ENCODE measurements around the gene FXYD3. TPM values are rescaled to one million over a fixed set of nuclear protein-coding genes. Genes with fewer than 3 reads are reported as not detected.

FXYD3 gene
- total and polyA plus RNA-seq, 2 of the 13 experiments (the other 11 are each of a cell fraction or from before 2014, with no cell fraction given) = 4.9 TPM; not detected in 1

- no peak for FAIRE-seq
- TF ChIP-seq, protein P1, sequence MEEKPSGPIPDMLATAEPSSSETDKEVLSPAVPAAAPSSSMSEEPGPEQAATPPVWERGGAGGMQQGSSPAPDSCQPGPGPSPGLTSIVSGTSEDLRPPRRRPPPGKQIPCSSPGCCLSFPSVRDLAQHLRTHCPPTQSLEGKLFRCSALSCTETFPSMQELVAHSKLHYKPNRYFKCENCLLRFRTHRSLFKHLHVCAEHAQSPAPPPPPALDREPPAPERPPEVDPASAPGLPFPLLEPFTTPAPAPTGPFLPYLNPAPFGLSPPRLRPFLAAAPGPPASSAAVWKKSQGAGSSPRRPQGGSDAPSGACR (CRISPR knock-in tag; IDR thresholded peaks at IDR 0.05) = 0 out of 2 replicates have a peak, but pooled peaks have one; percentile 14
- TF ChIP-seq HOXA3 (CRISPR knock-in tag; IDR thresholded peaks at IDR 0.05) = peak; percentile 23; the same call in 1 of the 2 replicates
- TF ChIP-seq PAX8 (CRISPR knock-in tag; IDR thresholded peaks at IDR 0.05; ENCODE audit: borderline replicate concordance) = 0 out of 2 replicates have a peak, but pooled peaks have one; percentile 54
- TF ChIP-seq POLR2AphosphoS5 (IDR thresholded peaks at IDR 0.05; ENCODE audit: low read depth, low read length) = peak; percentile 50; the same call in 1 of the 2 replicates
- TF ChIP-seq ISL2 (CRISPR knock-in tag; IDR thresholded peaks at IDR 0.05) = no peak
- no peak for TF ChIP-seq ZNF34 (CRISPR knock-in tag; IDR thresholded peaks at IDR 0.05; ENCODE audit: borderline replicate concordance)
- TF ChIP-seq NR2F6 (IDR thresholded peaks at IDR 0.05) = no peak
- peak; percentile 19 for TF ChIP-seq NR2F6 (CRISPR knock-in tag; IDR thresholded peaks at IDR 0.05)
- TF ChIP-seq, protein P2, sequence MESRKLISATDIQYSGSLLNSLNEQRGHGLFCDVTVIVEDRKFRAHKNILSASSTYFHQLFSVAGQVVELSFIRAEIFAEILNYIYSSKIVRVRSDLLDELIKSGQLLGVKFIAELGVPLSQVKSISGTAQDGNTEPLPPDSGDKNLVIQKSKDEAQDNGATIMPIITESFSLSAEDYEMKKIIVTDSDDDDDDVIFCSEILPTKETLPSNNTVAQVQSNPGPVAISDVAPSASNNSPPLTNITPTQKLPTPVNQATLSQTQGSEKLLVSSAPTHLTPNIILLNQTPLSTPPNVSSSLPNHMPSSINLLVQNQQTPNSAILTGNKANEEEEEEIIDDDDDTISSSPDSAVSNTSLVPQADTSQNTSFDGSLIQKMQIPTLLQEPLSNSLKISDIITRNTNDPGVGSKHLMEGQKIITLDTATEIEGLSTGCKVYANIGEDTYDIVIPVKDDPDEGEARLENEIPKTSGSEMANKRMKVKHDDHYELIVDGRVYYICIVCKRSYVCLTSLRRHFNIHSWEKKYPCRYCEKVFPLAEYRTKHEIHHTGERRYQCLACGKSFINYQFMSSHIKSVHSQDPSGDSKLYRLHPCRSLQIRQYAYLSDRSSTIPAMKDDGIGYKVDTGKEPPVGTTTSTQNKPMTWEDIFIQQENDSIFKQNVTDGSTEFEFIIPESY (CRISPR knock-in tag; IDR thresholded peaks at IDR 0.05) = peak; percentile 59; the same call in 1 of the 2 replicates
- 0 out of 2 replicates have a peak, but pooled peaks have one; percentile 12 for TF ChIP-seq PHF8 (CRISPR knock-in tag; IDR thresholded peaks at IDR 0.05)
- TF ChIP-seq ZNF263 (CRISPR knock-in tag; IDR thresholded peaks at IDR 0.05) = peak; percentile 44
- TF ChIP-seq ZNF652 (CRISPR knock-in tag; IDR thresholded peaks at IDR 0.05; ENCODE audit: borderline replicate concordance, low read depth) = peak; percentile 91
- TF ChIP-seq POGZ (CRISPR knock-in tag; IDR thresholded peaks at IDR 0.05) = 0 out of 2 replicates have a peak, but pooled peaks have one; percentile 9
- peak; percentile 47; the same call in 1 of the 2 replicates for TF ChIP-seq MTA1 (CRISPR knock-in tag; IDR thresholded peaks at IDR 0.05; ENCODE audit: borderline replicate concordance)
- TF ChIP-seq ZNF564 (CRISPR knock-in tag; IDR thresholded peaks at IDR 0.05) = 0 out of 2 replicates have a peak, but pooled peaks have one; percentile 43
- TF ChIP-seq ZNF572 (CRISPR knock-in tag; IDR thresholded peaks at IDR 0.05) = 0 out of 2 replicates have a peak, but pooled peaks have one; percentile 14
- peak; percentile 18; the same call in 1 of the 2 replicates for TF ChIP-seq HNF4A (CRISPR knock-in tag; IDR thresholded peaks at IDR 0.05)
- peak; percentile 42; the same call in 1 of the 2 replicates for TF ChIP-seq ZNF609 (CRISPR knock-in tag; IDR thresholded peaks at IDR 0.05; ENCODE audit: borderline replicate concordance)
Observed at GRCh38 chr19:35138305-35138892, 22.8 kb downstream of the FXYD3 start, which contains the start of gene FXYD1. FXYD1 (plus strand) TSS chr19:35138824; CDS start chr19:35140080, 1,256 bp downstream.

More at GRCh38 chr19:35138305-35138892, 22.8 kb downstream of the FXYD3 start, which contains the start of gene FXYD1:
- DNase-seq (ENCODE audit: low spot score) (no peak), ATAC-seq (peak; percentile 3; the same call in 2 of the 3 replicates)
- Histone ChIP-seq H3K27ac (ENCODE audit: extremely low read length, insufficient read depth, low read length) (peak within 1 kb of the TSS; percentile 59), H3K9me3 (ENCODE audit: low read length) (no peaks in the 10 kb centered on the region), H3K4me3 (replicated peaks in 1 of 3; ENCODE audit: insufficient read depth in 1 of 3, low read depth in 2 of 3, low read length in 3 of 3) (peak within 1 kb of the TSS; percentile 64 to 81 (median 68)), H3K27me3 (ENCODE audit: control insufficient read depth in 1 of 2, insufficient read depth in 2 of 2, low read length in 2 of 2) (no peaks in the 10 kb centered on the region; a peak in 1 of 5 replicates), H3K4me2 (ENCODE audit: low read depth, low read length) (peak within 1 kb of the TSS; percentile 100), H3K36me3 (replicated peaks in 1 of 2; ENCODE audit: control insufficient read depth in 1 of 2, insufficient read depth in 2 of 2, low read length in 2 of 2) (no peaks in the 10 kb centered on the region), H4K20me1 (ENCODE audit: insufficient read depth, low read length) (no peaks in the 10 kb centered on the region), H2AFZ (ENCODE audit: low read length) (no peak within 1 kb of the TSS), H3K79me2 (ENCODE audit: insufficient read depth, low read length) (no peaks in the 10 kb centered on the region), H3K9ac (ENCODE audit: insufficient read depth, low read depth, low read length) (peak within 1 kb of the TSS; percentile 72), H3K4me1 (ENCODE audit: insufficient read depth, low read length) (peaks cover 66% of the 10 kb centered on the region)
- ChIA-PET CTCF (ENCODE audit: low intra/inter-chr PET ratio, low total read pairs) (no interaction called here), POLR2A (no interaction called here)
- BruUV-seq (replicated peaks) = no TSS peak
- intact Hi-C loops (cut with micrococcal nuclease; ENCODE audit: unreplicated experiment) = no loop called here
- no CpG with 5 or more reads among the region's 18 CpGs for WGBS (ENCODE audit: low lambda C conversion rate)
- in situ Hi-C loops (cut with HindIII; ENCODE audit: extremely low pct_ligation_motif_present, low pct_unique_long_range_greater_than_20kb) = loop anchor here (5.0 kb wide), 1 partner anchor 71 kb away; no protein-coding TSS in a partner anchor
